Measurements from ENCODE around the gene PRKAB2.

PRKAB2 gene

DNA sequence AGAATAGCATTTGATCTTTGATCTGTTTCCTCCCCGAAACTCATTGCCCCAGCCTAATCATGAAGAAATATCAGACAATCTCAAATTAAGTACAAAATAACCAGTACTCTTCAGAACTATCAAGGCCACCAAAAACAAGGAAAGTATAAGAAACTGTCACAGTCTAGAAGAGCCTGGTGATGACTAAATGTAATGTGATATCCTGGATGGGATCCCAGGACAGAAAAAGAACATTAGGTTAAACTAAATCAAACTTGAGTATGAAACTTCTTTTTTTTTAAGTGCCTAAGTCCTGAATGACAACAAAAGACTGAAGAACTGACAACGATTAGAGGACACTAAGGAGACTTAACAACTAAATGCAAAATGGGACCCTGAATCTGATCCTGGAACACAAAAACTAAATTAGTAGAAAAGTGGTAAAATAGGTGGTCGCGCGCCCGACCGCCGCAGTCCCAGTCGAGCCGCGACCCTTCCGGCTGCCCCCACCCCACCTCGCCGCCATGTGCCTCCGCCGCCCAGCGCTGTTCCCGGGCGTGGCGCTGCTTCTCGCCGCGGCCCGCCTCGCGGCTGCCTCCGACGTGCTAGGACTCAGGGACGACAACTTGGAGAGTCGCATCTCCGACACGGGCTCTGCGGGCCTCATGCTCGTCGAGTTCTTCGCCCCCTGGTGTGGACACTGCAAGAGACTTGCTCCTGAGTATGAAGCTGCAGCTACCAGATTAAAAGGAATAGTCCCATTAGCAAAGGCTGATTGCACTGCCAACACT lies 5.5 kb upstream of the PRKAB2 start:
- TF ChIP-seq, protein P1, sequence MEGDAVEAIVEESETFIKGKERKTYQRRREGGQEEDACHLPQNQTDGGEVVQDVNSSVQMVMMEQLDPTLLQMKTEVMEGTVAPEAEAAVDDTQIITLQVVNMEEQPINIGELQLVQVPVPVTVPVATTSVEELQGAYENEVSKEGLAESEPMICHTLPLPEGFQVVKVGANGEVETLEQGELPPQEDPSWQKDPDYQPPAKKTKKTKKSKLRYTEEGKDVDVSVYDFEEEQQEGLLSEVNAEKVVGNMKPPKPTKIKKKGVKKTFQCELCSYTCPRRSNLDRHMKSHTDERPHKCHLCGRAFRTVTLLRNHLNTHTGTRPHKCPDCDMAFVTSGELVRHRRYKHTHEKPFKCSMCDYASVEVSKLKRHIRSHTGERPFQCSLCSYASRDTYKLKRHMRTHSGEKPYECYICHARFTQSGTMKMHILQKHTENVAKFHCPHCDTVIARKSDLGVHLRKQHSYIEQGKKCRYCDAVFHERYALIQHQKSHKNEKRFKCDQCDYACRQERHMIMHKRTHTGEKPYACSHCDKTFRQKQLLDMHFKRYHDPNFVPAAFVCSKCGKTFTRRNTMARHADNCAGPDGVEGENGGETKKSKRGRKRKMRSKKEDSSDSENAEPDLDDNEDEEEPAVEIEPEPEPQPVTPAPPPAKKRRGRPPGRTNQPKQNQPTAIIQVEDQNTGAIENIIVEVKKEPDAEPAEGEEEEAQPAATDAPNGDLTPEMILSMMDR (conservative IDR thresholded peaks at IDR 0.05; ENCODE audit: low read length): peak; percentile 10; the same call in 1 of the 2 replicates
- DNase-seq (ENCODE audit: low read depth): peak; percentile 31
- H3K4me3 ChIP-seq (ENCODE audit: low read length): peak overlapping the region; percentile 25

DNA sequence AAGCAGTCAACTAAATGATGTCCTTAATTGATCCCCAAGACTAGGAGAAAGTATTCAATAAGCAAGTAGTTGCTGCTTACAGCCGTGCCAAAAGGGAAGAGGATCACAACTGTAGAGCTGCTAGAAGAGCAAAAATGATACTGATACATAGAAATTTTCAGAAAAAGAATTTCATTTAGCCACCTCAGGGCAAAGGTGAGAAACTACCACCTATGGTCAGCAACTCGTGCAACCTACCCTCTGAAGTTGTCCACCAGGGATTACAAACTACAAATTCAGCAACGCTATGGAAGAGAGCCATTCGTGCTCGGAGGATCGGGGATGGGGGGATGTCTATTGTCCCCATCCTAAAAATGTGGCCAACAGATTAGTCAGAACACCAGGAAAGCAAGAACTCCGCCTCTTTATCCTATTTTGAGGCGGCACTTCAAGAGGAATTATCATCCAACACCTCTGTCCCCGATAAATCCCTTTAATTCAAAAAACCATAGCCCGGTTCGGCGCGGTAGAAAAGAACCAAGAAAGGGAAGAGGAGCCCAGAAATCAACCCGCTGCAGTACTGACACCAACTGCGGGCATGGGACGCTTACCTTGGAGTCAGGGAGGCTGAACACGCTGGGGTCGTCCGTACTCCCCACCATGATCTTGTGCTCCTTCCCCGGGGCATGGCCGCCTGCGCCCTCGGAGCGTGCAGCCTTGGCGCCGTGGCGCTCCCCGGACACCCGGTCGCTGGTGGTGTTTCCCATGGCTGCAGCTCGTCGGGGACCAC lies 687 bp downstream of the PRKAB2 start:
- DNase-seq (ENCODE audit: low read depth): peak; percentile 19

DNA sequence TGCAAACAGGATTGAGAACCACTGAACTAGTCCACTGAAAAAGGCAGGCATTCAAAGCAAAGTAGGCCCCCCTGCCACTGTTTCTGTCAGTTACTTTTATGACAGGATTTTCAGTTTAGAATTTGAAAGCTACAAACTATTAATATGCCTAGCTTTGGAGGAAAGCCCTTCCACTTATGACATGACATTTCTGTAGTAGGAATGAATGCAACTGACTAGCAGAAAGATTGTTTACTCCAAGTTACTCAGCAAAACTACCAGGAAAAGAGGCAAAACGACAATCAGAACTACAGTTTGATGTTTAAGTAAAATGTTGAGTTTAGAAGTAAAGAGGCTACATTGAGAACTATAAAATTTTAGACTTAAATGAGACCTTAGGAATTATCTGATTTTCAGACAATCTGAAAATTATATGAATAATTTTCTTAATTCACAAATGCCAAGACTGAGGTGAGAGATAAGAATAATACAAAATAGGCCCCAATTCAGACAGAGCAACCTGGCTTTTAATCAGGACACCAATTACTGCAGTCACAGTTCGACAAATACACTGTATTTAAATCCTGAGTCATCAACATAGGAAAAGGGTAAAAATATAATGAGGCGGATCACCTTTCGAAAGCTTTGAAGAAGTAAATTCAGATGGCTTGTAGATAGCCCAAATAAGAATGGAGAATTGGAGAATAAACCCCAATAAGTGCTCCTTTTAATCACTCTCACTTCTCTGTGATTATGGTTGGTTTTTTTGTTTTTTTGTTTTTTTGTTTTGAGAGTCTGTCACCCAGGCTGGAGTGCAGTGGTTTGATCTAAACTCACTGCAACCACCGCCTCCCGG lies 2.2 kb downstream of the PRKAB2 start:
- H3K4me3 ChIP-seq (ENCODE audit: low read length): peak overlapping the region; percentile 95
- TF ChIP-seq, protein P1 (conservative IDR thresholded peaks at IDR 0.05; ENCODE audit: low read length): no peak
- DNase-seq (ENCODE audit: low read depth): no peak

More for the DNA sequence above, 687 bp downstream of the PRKAB2 start:
- TF ChIP-seq, protein P1 (conservative IDR thresholded peaks at IDR 0.05; ENCODE audit: low read length): peak; percentile 7; the same call in 1 of the 2 replicates
- peak overlapping the region; percentile 95 for H3K4me3 ChIP-seq (ENCODE audit: low read length)

DNA sequence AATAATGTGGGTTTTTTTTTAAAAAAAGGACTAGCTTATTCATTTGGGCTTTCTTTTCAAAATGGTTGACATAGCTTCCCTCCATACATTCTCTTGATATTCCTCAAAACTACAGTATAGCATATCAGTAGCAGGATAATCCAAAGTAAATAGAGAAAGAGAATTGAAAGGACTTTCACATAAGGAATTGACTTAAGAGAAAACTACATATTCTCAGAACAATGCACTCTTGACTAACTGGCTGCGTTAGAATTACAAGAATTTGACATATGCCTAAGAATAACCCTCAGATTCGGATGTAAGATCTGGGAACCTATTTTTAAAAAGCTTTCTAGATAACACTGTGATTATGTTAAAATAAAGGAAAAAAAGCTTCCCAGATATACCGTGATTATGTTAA lies 3.1 kb downstream of the PRKAB2 start:
- no peak for DNase-seq (ENCODE audit: low read depth)
- H3K4me3 ChIP-seq (ENCODE audit: low read length): no peak overlapping the region
- TF ChIP-seq, protein P1 (conservative IDR thresholded peaks at IDR 0.05; ENCODE audit: low read length): no peak

DNA sequence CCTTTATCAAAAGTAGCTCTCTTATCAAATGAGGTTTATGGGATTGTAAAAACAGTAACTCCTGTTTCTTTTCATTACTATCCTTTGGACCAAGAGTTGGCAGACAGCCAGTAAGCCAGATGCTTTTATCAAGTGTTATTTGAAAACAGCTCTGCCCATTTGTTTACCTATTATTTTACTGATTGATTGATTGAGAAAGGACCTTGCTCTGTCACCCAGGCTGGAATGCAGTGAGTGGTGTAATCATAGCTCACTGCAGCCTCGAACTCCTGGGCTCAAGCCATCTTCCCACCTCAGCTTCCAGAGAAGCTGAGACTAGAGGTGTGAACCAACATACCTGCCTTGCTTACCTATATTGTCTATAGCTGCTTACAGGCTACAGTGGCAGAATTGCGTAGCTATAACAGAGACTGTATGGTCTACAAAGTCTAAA lies 3.6 kb downstream of the PRKAB2 start:
- peak; percentile 39 for DNase-seq (ENCODE audit: low read depth)
- H3K4me3 ChIP-seq (ENCODE audit: low read length): no peak overlapping the region; the same call in 1 of the 2 replicates
- TF ChIP-seq, protein P1 (conservative IDR thresholded peaks at IDR 0.05; ENCODE audit: low read length): no peak

DNA sequence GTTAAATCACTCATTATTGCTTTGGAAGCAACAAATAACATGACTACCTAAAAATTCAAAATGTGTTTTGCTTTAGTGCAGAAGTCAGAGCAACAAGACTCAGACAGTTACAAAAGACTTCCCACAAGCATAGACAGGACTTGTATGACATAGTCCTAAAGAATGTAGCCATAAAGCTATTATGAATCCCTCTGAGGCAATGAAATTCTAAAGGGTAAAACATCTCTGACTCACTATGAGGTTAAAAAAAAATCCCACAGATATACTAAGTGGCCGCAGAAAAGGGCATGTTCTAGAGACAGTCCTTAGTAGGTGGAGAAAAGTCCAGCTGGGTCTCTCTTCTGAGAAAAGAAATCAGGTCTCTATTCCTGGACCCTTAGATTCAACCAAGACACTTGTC lies 4.9 kb downstream of the PRKAB2 start:
- H3K4me3 ChIP-seq (ENCODE audit: low read length): no peak overlapping the region
- TF ChIP-seq, protein P1 (conservative IDR thresholded peaks at IDR 0.05; ENCODE audit: low read length): no peak
- peak; percentile 97 for DNase-seq (ENCODE audit: low read depth)

Measured in AG10803 (cell line).